Measurements from ENCODE around the gene NFYC.

The NFYC gene

GRCh38 chr1:40819101-40819500 is 127.6 kb downstream of the NFYC start:
- Histone ChIP-seq H3K27me3 (replicated peaks; ENCODE audit: control insufficient read depth, insufficient read depth, low read length, poor library complexity, severe bottlenecking) (no peaks in the 10 kb centered on the region), H3K27ac (ENCODE audit: insufficient read depth, low read length, poor library complexity, severe bottlenecking) (no peak overlapping the region), H3K4me1 (ENCODE audit: control insufficient read depth, insufficient read depth, low read length, poor library complexity, severe bottlenecking) (peaks cover 5% of the 10 kb centered on the region), H3K4me3 (ENCODE audit: insufficient read depth, low read depth, low read length, poor library complexity, severe bottlenecking) (no peak overlapping the region), H3K9me3 (ENCODE audit: control insufficient read depth, low read length) (no peaks in the 10 kb centered on the region), H3K36me3 (ENCODE audit: control insufficient read depth, insufficient read depth, low read length) (no peaks in the 10 kb centered on the region)
- DNase-seq, result no peak

- no peak for DNase-seq
- Histone ChIP-seq H3K36me3 (ENCODE audit: control insufficient read depth, insufficient read depth, low read length) (no peaks in the 10 kb centered on the region), H3K9me3 (ENCODE audit: control insufficient read depth, low read length) (no peaks in the 10 kb centered on the region), H3K4me1 (ENCODE audit: control insufficient read depth, insufficient read depth, low read length, poor library complexity, severe bottlenecking) (peaks cover 8% of the 10 kb centered on the region), H3K4me3 (ENCODE audit: insufficient read depth, low read depth, low read length, poor library complexity, severe bottlenecking) (no peak overlapping the region), H3K27me3 (replicated peaks; ENCODE audit: control insufficient read depth, insufficient read depth, low read length, poor library complexity, severe bottlenecking) (no peaks in the 10 kb centered on the region), H3K27ac (ENCODE audit: insufficient read depth, low read length, poor library complexity, severe bottlenecking) (no peak overlapping the region)
Observed at GRCh38 chr1:40820251-40820797, 128.8 kb downstream of the NFYC start.
